A673 (cell line): ENCODE measurements around the gene COL11A2.
A peak's percentile ranks its signal among the peaks of the same experiment; 100 is the strongest.

ENCODE experiments used
- EZH2 ChIP-seq: fragments of 200-600 bp; sonication (generic); IDR thresholded peaks from 2 replicates; pipeline ENCODE4 v1.6.1; 2017; ENCODE audit warnings: borderline replicate concordance, low read depth, mild to moderate bottlenecking, mixed read lengths, antibody characterized with exemption, low read length; ENCODE audit not compliant: poor library complexity, severe bottlenecking
- TF ChIP-seq, protein P1 (sequence below): fragments of 300-800, 200-600 bp; sonication (generic); conservative IDR thresholded peaks from 2 replicates; pipeline ENCODE4 v1.5.1; 2017; ENCODE audit warnings: low read depth, mild to moderate bottlenecking, antibody characterized with exemption, low read length, moderate library complexity, mixed read lengths

DNA sequence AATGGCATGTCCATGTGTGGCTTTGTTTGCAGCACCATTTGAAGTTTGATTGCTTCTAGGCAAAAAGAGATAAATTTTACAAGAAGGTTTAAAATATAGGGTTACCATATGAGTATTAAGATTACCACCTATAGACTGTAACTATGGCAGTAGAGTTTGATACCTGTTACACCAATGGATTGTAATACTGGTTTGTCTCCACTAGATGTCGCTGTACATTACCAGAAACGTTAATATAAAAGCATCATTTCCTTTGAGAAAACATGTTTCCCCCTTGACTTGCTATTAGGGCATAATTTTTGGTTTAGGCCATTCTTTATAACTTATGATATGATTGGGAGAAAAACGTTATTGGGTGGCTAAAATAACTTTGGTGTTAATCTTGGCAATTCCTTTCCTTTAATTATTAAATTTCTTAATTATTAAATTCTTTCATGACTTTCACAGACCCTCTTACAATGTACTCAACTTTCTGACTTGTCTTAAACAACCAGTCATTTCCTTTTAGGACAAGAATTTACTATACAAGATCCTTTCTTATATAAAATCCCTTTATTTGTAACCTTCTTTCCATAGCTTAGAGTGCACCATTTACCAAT, 73.6 kb downstream of the COL11A2 start:
- TF ChIP-seq EZH2: no peak
- TF ChIP-seq, protein P1, sequence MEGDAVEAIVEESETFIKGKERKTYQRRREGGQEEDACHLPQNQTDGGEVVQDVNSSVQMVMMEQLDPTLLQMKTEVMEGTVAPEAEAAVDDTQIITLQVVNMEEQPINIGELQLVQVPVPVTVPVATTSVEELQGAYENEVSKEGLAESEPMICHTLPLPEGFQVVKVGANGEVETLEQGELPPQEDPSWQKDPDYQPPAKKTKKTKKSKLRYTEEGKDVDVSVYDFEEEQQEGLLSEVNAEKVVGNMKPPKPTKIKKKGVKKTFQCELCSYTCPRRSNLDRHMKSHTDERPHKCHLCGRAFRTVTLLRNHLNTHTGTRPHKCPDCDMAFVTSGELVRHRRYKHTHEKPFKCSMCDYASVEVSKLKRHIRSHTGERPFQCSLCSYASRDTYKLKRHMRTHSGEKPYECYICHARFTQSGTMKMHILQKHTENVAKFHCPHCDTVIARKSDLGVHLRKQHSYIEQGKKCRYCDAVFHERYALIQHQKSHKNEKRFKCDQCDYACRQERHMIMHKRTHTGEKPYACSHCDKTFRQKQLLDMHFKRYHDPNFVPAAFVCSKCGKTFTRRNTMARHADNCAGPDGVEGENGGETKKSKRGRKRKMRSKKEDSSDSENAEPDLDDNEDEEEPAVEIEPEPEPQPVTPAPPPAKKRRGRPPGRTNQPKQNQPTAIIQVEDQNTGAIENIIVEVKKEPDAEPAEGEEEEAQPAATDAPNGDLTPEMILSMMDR: peak; percentile 82
